HG03457 (cell line): ENCODE results near the gene SIGLEC6.
"Not testable (repeated sequence)": the region's sequence is repeated elsewhere in the genome, so short reads cannot be mapped to it uniquely, and the experiment has no call there.

ENCODE experiments used
- ATAC-seq: cut with Tn5 transposase; IDR thresholded peaks from one replicate; pipeline ENCODE4 v1.9.1; 2021; ENCODE audit warnings: moderate number of reproducible peaks; ENCODE audit not compliant: unreplicated experiment

SIGLEC6 gene

DNA sequence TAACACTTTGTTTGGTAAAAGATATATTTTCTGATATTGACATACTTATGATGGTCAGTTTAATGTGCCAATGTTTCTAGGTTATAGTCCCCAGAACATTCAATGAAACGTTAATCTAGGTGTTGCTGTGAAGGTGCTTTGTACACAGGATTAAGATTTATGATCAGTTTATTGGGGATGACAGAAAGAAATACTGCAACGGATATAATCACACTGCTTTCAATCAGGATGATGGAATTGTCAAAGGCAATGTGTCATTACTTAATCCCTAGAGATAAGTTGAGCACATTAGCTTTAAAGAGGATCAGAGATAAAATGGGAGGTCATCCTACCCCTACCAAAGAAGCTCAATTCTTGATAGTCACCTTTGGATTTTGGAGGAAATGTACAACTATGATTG lies 17.5 kb downstream of the SIGLEC6 start:
- ATAC-seq: no peak

DNA sequence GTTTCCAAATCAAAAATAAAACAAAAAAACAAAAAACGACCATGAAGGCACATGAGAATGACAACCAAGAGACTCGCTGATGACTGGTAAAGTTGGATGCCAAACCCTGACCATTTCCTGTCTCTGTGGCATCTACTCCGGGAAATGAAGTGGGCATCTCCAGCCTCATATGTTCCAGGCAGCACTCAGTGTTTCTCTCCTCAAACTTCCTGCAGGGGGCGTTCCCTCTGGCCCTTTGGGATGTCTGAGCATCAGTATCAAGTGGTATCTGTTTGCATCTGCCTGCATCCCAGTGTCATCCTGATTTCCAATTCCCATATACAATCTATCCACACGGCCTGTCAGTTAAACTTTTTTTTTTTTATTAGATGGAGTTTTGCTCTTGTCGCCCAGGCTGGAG lies 20.1 kb downstream of the SIGLEC6 start:
- ATAC-seq: no peak

DNA sequence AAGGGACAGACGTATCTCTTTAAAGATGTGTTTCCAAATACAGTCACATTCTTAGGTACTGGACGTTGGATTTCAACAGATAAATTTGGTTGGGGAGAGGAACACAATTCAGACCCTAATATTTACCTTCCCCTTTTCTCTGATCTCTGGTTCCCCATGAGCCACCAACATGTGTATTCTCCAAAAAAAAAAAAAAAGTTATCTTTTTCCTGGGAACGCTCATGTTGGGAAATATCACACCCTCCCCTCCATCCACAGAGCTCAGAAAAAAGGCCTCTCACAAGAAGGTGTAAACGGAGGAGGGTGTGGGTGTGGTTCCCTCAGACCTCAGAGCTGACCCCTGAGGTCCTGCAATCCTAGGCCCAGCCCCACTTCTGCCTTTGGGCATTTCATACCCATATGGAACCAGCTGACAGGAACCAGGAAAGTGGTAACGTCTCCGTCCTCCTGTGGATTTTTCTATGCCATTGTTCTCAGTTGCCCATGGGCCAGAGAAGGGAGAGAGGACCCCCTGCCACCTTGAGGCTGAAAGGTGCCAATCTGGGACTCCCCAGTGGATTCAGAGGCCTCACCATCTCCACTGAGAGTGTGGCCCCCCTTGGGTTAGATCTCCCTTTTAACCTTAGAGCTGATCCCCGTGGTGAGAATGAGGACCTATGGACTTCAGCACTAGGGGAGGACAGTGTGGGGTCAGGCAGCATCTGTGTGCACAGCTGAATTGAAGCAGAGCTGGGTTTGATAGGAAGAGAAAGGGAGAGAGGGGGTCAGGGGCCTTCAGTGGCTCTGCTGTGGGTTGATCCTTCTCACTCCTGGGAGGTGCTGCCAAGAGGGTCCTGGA lies 21.4 kb downstream of the SIGLEC6 start:
- ATAC-seq: no peak

GRCh38 chr19:51508059-51508733 lies 23.3 kb downstream of the SIGLEC6 start:
- ATAC-seq: no peak

DNA sequence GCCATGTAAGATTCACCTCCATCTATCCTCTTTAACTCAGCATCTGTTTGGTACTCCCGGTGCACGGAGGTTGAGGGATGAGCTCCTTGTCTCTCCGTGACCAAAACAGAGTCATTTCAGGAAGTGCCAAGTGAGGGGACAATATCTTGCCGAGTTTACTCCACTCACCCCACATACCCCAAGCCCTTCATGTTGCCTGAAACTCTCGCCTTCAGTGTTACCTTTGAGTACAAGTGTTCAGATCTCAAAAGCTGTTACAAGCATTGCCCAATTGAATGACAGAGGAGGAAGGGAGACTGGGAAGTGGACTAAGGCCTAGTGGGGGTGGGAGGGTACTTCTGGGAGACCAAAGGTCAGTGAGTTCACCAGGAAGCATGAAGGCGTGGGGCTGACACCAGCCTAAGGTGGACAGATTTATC lies 23.8 kb downstream of the SIGLEC6 start:
- ATAC-seq: no peak

- no peak for ATAC-seq
Observed at GRCh38 chr19:51507192-51507591, 24.3 kb downstream of the SIGLEC6 start.

GRCh38 chr19:51505904-51506303 lies 25.6 kb downstream of the SIGLEC6 start:
- ATAC-seq: no peak

- no peak for ATAC-seq
Observed at GRCh38 chr19:51503896-51504295, 27.6 kb downstream of the SIGLEC6 start.

DNA sequence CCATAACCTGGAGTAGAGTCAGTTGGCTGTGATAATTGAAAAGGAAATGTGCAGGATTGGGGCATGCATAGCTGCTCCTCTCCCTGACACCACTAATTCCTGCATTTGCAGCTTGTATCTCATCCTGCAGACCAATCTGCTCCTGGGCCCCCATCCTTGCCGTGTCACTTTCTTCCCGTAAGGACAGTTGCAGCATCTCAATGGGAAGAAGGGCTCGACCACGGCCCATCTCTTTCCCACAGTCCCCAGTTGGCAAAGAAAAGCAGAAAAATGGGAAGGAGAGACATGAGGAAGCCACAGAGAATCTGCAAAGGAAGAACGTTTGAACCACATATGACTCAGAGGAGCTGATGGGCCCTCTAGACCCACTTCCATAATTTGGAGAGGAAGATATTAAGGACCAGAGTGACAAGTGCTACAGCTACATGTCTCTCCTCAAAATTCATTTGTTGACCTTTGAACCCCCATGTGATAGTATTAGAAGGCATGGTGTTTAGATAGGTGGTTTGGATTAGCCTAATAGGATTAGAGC lies 28.1 kb downstream of the SIGLEC6 start:
- ATAC-seq: no peak

- no peak for ATAC-seq
Observed at GRCh38 chr19:51501594-51502263, 29.7 kb downstream of the SIGLEC6 start, which contains the start of gene SIGLEC12. TSS of gene SIGLEC12 (minus strand) at chr19:51501800. CDS start at chr19:51501733, 67 bp downstream.

DNA sequence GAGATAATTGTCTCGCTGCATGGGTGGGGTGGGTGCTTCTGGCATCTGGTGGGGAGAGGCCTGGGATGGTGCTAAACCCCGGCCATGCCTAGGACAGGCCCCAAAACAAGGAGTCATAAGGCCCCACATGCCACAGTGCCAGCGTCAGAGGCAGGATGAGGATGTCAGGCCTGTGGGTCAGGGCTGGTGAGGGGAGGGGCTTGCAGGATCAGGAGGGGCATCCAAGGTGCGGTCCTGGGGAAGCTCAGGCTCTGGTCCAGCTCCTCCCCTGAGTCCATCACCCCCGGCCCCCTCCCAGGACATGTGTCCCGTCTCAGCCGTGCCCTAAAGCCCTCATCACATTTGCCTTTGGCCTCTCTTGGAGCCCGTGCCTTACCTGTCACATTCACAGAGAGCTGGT lies 30.5 kb downstream of the SIGLEC6 start:
- ATAC-seq: not testable (repeated sequence)

DNA sequence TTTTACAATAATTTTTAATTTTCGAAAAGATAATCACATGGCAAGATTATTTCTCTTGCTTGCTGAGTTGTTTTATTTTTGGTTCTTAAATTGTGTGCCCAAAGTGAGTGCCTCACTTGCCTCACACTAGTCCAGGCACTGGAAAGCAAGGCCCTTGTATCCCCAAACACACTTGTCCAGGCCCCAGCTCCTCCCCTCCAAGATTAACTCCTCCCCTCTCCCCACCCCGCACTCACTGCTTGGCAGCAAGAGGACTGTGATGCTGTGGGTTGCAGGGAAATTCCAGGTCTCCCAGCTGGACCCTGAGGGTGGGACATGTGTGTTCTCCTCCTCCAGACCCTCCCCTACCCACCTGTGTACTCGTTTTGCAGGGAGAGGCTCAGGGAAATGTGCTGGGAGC lies 33.8 kb downstream of the SIGLEC6 start:
- no peak for ATAC-seq

GRCh38 chr19:51493776-51494175 lies 37.7 kb downstream of the SIGLEC6 start:
- no peak for ATAC-seq

GRCh38 chr19:51491586-51491985 lies 39.9 kb downstream of the SIGLEC6 start:
- no peak for ATAC-seq

- no peak for ATAC-seq
Observed at GRCh38 chr19:51490676-51491075, 40.8 kb downstream of the SIGLEC6 start.

GRCh38 chr19:51489113-51489512 lies 42.4 kb downstream of the SIGLEC6 start:
- no peak for ATAC-seq

DNA sequence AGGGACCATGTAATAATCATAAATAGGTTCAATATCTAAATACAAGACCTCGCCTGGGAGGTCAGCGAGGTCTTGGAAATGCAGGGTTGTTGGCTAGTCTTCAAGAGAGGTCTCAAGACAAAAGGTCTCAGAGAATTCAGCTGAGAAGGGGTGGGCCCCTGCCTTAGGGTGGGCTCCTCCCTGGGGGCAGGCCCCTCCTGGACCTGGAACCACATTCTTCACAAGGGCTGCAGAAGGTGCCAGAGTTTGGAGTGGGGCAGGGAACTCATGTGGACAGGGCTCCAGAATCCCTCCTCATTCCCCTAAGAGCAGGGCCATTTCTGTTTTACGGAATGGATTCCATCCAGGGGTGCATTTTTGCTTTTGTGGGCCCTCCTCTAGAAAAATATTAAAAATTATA lies 43.0 kb downstream of the SIGLEC6 start:
- no peak for ATAC-seq

GRCh38 chr19:51485960-51486660 lies 45.4 kb downstream of the SIGLEC6 start:
- ATAC-seq: no peak

DNA sequence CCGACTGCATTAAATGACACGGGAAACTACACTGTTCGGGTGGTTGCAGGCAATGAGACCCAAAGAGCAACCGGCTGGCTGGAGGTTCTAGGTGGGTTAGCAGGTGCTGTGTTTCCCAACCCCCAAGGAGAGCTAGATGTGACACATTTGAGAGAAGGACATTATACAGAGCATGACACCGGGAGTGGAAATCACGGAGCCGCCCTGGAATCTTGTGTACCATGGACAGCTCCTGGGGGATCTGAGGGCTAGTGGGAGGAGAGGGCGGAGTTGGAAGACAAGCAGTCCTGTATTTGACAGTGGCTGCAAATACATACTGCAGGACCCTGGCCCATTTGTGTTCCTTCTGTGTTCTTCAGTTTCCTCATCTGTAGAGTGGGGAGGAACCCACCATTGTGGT lies 50.9 kb downstream of the SIGLEC6 start:
- no peak for ATAC-seq

DNA sequence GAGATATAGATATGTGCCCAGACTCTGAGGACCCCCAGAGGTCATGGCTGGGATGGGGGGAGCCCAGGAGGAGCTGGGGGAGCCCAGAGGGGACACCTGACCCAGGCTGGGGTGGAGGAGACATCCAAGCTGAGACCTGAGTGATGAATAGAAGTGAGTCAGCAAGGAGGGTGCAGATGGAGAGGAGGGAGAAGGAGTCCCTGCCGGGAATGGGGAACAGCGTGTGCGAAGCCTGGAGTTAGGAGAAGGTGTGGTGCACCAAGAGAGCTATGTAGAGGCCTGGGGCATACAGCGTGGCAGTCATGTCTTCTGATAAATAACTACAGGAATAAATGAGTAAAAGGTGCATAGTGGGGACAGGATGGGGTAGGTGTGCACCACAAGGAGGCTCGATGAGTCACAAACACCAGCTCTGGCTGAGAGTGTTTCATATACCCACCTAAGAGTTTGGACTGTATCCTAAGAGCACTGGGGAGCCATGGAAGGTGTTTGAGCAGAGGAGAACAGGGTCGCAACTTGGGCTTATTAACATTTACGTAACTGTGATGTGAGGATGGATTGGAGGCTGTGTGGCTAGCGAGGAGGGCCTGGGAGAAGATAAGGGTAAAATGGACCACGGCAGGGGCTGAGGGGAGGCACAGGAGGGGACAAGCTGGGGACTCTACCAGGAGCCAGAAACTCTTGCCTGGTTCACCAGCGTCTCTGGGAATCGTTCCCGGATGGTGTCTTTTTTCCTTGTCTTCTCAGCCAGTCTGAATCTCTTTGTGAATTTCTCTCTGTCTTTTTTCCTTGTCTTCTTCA lies 51.7 kb downstream of the SIGLEC6 start:
- ATAC-seq: no peak
